Mesendoderm (in vitro differentiated cells): ENCODE measurements around the gene SIRPD.
A peak's percentile ranks its signal among the peaks of the same experiment; 100 is the strongest.
"Not testable (repeated sequence)": the region's sequence is repeated elsewhere in the genome, so short reads cannot be mapped to it uniquely, and the experiment has no call there.

ENCODE experiments used
- DNase-seq: peaks from one replicate; pipeline ENCODE4 v3.0.0; 2013
- H2AK5ac ChIP-seq: 2 replicates; pipeline ENCODE4 v1.6.1; 2013; ENCODE audit warnings: low read length, inconsistent platforms
- H2BK120ac ChIP-seq: 2 replicates; pipeline ENCODE4 v1.6.1; 2013; ENCODE audit warnings: low read depth, mild to moderate bottlenecking, low read length, moderate library complexity, mixed read lengths
- H2BK15ac ChIP-seq: replicated peaks from 2 replicates; pipeline ENCODE4 v1.6.1; 2013; ENCODE audit warnings: low read depth, mild to moderate bottlenecking, moderate library complexity
- H2BK5ac ChIP-seq: 2 replicates; pipeline ENCODE4 v1.6.1; 2013; ENCODE audit warnings: low read length, inconsistent platforms
- H3K18ac ChIP-seq: 2 replicates; pipeline ENCODE4 v1.6.1; 2013; ENCODE audit warnings: mild to moderate bottlenecking, low read length, mixed read lengths
- H3K23ac ChIP-seq: one replicate; pipeline ENCODE4 v1.6.1; 2013; ENCODE audit warnings: low read length
- H3K27ac ChIP-seq: 2 replicates; pipeline ENCODE4 v1.5.1; 2013; ENCODE audit warnings: low read depth, mild to moderate bottlenecking, inconsistent platforms, low read length, moderate library complexity
- H3K27me3 ChIP-seq: 2 replicates; pipeline ENCODE4 v1.6.1; 2013; ENCODE audit warnings: low read length, control low read depth, mild to moderate bottlenecking, inconsistent platforms; ENCODE audit not compliant: insufficient read depth, poor library complexity
- H3K36me3 ChIP-seq: 2 replicates; pipeline ENCODE4 v1.6.1; 2013; ENCODE audit warnings: low read length, inconsistent platforms; ENCODE audit not compliant: control insufficient read depth, insufficient read depth
- H3K4ac ChIP-seq: one replicate; pipeline ENCODE4 v1.6.1; 2013; ENCODE audit warnings: low read depth, mild to moderate bottlenecking, low read length, moderate library complexity
- H3K4me1 ChIP-seq: 2 replicates; pipeline ENCODE4 v1.6.1; 2013; ENCODE audit warnings: low read depth, low read length, inconsistent platforms; ENCODE audit not compliant: control insufficient read depth
- H3K4me2 ChIP-seq: 2 replicates; pipeline ENCODE4 v1.6.1; 2013; ENCODE audit warnings: low read length
- H3K4me3 ChIP-seq: 2 replicates; pipeline ENCODE4 v1.5.1; 2013; ENCODE audit warnings: mild to moderate bottlenecking, low read length
- H3K56ac ChIP-seq: one replicate; pipeline ENCODE4 v1.6.1; 2013; ENCODE audit warnings: low read length
- H3K79me1 ChIP-seq: 2 replicates; pipeline ENCODE4 v1.6.1; 2013; ENCODE audit warnings: low read length, inconsistent platforms
- H3K79me2 ChIP-seq: 2 replicates; pipeline ENCODE4 v1.6.1; 2013; ENCODE audit warnings: mild to moderate bottlenecking, low read length; ENCODE audit not compliant: control insufficient read depth, insufficient read depth
- H3K9ac ChIP-seq: 2 replicates; pipeline ENCODE4 v1.6.1; 2013; ENCODE audit warnings: low read length, inconsistent platforms
- H4K5ac ChIP-seq: one replicate; pipeline ENCODE4 v1.6.1; 2013; ENCODE audit warnings: low read length
- H4K8ac ChIP-seq: one replicate; pipeline ENCODE4 v1.6.1; 2013; ENCODE audit warnings: low read depth, mild to moderate bottlenecking, control low read depth, low read length, moderate library complexity
- WGBS: extraction: QIAGEN DNeasy Blood & Tissue Kit; methylation state at CpG from one replicate; pipeline ENCODE4 v1.1.7; 2013; ENCODE audit warnings: low lambda C conversion rate, missing lambda C conversion rate; ENCODE audit not compliant: insufficient coverage; ENCODE audit errors: extremely low coverage; 5-methylcytosine and 5-hydroxymethylcytosine counted together

Gene SIRPD

DNA sequence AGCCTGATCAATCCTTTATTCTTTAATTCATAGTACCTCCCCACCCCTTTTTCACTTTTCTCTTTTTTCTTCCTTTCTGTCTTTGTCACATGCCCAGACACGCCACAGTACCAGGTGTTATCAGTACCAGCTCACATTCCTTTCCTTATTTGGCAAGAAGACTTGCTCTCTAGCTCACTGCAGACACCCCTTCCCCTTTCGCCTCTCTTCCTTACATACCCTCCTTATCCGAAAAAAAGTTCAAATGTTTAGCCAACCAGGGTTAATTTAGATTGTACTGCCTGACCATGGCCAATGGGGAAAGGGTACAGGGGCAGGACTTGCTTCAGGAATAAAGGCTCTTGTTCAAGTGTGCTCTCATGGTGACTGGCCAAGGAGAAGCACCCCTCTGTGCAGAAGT lies 57.0 kb downstream of the SIRPD start:
- peak; percentile 89 for DNase-seq
- no peak overlapping the region for H4K8ac ChIP-seq
- no peak overlapping the region for H2BK120ac ChIP-seq

DNA sequence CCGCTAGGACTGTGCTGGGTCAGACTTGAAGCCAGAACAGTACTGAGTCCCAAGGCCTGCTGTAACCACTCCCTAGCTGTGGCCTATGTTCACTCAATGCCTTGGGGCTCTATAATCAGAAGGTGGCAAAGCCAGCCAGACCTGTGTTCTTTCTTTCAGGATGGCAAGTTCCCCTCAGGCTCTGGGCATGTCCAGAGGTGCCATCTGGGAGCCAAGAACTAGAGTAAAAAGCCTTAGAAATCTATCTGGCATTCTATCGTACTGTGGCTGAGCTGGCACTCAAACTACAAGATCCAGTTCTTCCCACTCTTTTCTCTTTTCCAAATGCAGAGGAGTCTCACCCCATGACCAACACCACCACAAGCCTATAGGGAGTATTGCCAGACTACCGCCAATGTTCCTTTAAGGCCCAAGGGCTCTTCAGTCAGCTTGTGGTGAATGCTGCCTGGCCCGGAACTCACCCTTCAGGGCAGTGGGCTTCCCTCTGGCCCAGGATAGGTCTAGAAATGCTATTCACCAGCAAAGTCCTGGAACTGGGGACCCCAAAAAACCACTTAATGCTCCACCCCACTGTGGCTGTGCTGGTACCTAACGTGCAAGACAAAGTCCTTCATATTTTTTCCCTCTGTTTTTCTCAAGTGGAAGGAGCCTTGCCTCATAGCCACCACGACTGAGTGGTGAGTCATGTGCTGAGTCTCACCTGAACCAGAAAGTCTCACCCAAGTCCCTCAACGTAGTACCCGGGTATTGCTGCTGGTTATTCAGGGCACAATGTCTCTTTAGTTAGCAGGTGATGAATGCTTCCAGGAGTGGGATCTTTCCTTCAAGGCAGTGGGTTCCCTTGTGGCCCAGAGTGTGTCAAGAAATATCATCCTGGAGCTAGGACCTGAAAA lies 57.7 kb downstream of the SIRPD start:
- no peaks in the 10 kb centered on the region for H3K4me1 ChIP-seq
- peak overlapping the region; percentile 3 for H3K56ac ChIP-seq
- H2BK120ac ChIP-seq, result peak overlapping the region; percentile 90
- H3K4me2 ChIP-seq, result no peak overlapping the region
- no peak overlapping the region for H2BK15ac ChIP-seq
- H3K4ac ChIP-seq, result peak overlapping the region; percentile 81
- H3K79me1 ChIP-seq, result no peaks in the 10 kb centered on the region
- no CpG with 5 or more reads among the region's 8 CpGs for WGBS
- no peak overlapping the region for H3K23ac ChIP-seq
- no peak overlapping the region for H3K9ac ChIP-seq
- no peak overlapping the region for H3K4me3 ChIP-seq
- no peak overlapping the region for H2BK5ac ChIP-seq
- no peak overlapping the region for H4K8ac ChIP-seq
- no peaks in the 10 kb centered on the region for H3K27me3 ChIP-seq
- H3K36me3 ChIP-seq, result no peaks in the 10 kb centered on the region
- no peaks in the 10 kb centered on the region for H3K79me2 ChIP-seq
- H4K5ac ChIP-seq, result no peak overlapping the region
- H3K27ac ChIP-seq, result no peak overlapping the region
- H2AK5ac ChIP-seq, result no peak overlapping the region
- DNase-seq, result peak; percentile 35
- peak overlapping the region; percentile 86 for H3K18ac ChIP-seq

More for the DNA sequence above, 57.0 kb downstream of the SIRPD start:
- H3K27ac ChIP-seq, result no peak overlapping the region
- no peak overlapping the region for H3K4me2 ChIP-seq
- no peaks in the 10 kb centered on the region for H3K79me1 ChIP-seq
- H3K79me2 ChIP-seq, result no peaks in the 10 kb centered on the region
- no peak overlapping the region for H2BK5ac ChIP-seq
- H3K56ac ChIP-seq, result no peak overlapping the region
- no peak overlapping the region for H3K4me3 ChIP-seq
- no peak overlapping the region for H3K4ac ChIP-seq
- H3K9ac ChIP-seq, result no peak overlapping the region
- no peak overlapping the region for H2BK15ac ChIP-seq
- H3K23ac ChIP-seq, result no peak overlapping the region
- no CpG with 5 or more reads among the region's 3 CpGs for WGBS
- H3K27me3 ChIP-seq, result no peaks in the 10 kb centered on the region
- no peak overlapping the region for H2AK5ac ChIP-seq
- H3K36me3 ChIP-seq, result no peaks in the 10 kb centered on the region
- no peak overlapping the region for H4K5ac ChIP-seq
- H3K18ac ChIP-seq, result no peak overlapping the region
- no peaks in the 10 kb centered on the region for H3K4me1 ChIP-seq

DNA sequence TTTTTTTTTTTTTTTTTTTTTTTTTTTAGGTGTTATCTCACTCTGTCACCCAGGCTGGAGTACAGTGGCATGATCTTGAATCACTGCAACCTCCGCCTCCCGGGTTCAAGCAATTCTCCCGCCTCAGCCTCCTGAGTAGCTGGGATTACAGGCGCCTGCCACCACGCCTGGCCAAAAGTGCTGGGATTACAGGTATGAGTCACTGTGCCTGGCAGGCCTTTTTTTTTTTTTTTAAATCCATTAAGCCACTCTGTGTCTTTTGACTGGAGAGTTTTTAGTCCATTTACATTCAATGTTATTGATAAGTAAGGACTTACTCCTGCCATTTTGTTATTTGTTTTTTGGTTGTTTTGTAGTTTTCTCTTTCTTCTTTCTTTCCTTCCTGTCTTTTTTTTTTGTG lies 60.1 kb downstream of the SIRPD start:
- not testable (repeated sequence) for H2AK5ac ChIP-seq, H3K23ac ChIP-seq, H2BK120ac ChIP-seq, H3K27ac ChIP-seq, H3K36me3 ChIP-seq, H3K4ac ChIP-seq, H3K4me1 ChIP-seq, H3K56ac ChIP-seq, H3K18ac ChIP-seq, H4K8ac ChIP-seq, H3K27me3 ChIP-seq, DNase-seq, H3K4me2 ChIP-seq, H3K4me3 ChIP-seq, H3K79me1 ChIP-seq, H4K5ac ChIP-seq, H2BK5ac ChIP-seq, H3K79me2 ChIP-seq, H3K9ac ChIP-seq, H2BK15ac ChIP-seq
- whole genome bisulfite sequencing, result no CpG with 5 or more reads among the region's 5 CpGs

DNA sequence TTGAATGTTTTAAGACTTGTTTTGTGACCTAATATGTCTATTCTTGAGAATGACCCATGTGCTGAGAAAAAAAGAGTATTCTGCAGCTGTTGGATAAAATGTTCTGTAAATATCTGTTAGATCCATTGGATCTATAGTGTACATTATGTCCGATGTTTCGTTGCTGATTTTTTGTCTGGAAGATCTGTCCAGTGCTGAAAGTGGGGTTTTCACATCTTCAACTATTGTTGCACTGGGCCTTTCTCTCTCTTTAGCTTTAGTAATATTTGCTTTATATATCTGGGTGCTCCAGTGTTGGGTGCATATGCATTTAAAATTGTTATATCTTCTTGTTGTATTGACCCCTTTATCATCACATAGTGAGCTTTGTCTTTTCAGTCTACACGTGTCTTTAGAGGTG lies 60.6 kb downstream of the SIRPD start:
- H2BK15ac ChIP-seq, result no peak overlapping the region
- H2AK5ac ChIP-seq, result no peak overlapping the region
- no peaks in the 10 kb centered on the region for H3K79me1 ChIP-seq
- no peak for DNase-seq
- no peak overlapping the region for H3K23ac ChIP-seq
- H3K4me1 ChIP-seq, result no peaks in the 10 kb centered on the region
- H3K27ac ChIP-seq, result no peak overlapping the region
- no peak overlapping the region for H2BK120ac ChIP-seq
- H3K27me3 ChIP-seq, result no peaks in the 10 kb centered on the region
- H3K36me3 ChIP-seq, result no peaks in the 10 kb centered on the region
- no peaks in the 10 kb centered on the region for H3K79me2 ChIP-seq
- H3K18ac ChIP-seq, result no peak overlapping the region
- no peak overlapping the region for H3K4ac ChIP-seq
- no peak overlapping the region for H4K8ac ChIP-seq
- H3K56ac ChIP-seq, result no peak overlapping the region
- H3K4me2 ChIP-seq, result no peak overlapping the region
- no peak overlapping the region for H3K4me3 ChIP-seq
- no peak overlapping the region for H2BK5ac ChIP-seq
- WGBS, result no CpG with 5 or more reads among the region's 3 CpGs
- H4K5ac ChIP-seq, result no peak overlapping the region
- no peak overlapping the region for H3K9ac ChIP-seq

DNA sequence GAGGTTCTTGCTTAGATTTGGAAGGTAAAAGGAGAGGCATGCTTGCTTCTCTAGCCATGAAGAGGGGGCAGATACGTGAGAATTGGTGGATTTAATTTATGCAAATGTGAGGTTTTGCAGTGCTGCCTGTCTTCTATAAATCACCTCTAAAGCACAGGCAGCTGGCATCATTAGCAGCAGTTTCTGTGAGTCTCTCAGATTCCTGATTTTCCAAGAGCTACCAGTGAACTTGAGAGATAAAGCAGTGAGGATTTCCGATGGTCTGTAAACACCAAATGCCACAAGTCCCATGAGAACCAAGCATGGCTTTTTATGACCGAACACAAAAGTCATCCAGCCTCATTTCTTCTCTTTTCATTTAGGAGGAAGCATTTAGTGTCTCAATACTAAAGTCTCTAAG lies 63.1 kb downstream of the SIRPD start:
- H3K23ac ChIP-seq, result no peak overlapping the region
- no peak overlapping the region for H3K4me2 ChIP-seq
- no peak overlapping the region for H2BK15ac ChIP-seq
- no peak overlapping the region for H3K4me3 ChIP-seq
- H4K8ac ChIP-seq, result no peak overlapping the region
- H2BK5ac ChIP-seq, result no peak overlapping the region
- H3K18ac ChIP-seq, result no peak overlapping the region
- H3K9ac ChIP-seq, result no peak overlapping the region
- no CpG with 5 or more reads among the region's 3 CpGs for WGBS
- no peaks in the 10 kb centered on the region for H3K79me2 ChIP-seq
- no peak overlapping the region for H3K27ac ChIP-seq
- DNase-seq, result no peak
- no peaks in the 10 kb centered on the region for H3K27me3 ChIP-seq
- no peak overlapping the region for H3K4ac ChIP-seq
- H3K36me3 ChIP-seq, result no peaks in the 10 kb centered on the region
- no peaks in the 10 kb centered on the region for H3K79me1 ChIP-seq
- no peak overlapping the region for H4K5ac ChIP-seq
- no peak overlapping the region for H3K56ac ChIP-seq
- no peak overlapping the region for H2AK5ac ChIP-seq
- H2BK120ac ChIP-seq, result no peak overlapping the region
- H3K4me1 ChIP-seq, result no peaks in the 10 kb centered on the region

DNA sequence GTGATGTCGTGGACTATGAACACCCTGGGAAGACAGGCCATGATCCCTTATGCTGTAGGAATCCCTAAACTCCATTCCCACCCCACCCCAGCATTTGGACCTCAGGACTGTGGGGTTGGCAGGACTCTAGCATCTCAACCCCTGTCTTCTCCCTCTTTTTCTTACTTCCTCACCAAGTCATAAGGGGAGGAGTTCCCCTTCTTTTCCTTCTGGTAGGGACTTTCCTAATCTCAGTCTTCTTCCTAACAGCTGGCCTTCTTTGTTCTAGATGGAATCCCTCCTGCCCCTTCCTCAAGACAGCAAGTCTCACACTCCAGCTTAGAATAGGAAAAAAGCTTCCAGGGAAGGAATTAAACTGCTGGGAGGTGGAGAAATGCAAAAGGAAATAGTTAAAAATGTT lies 64.0 kb downstream of the SIRPD start:
- Histone ChIP-seq H2AK5ac (no peak overlapping the region), H2BK120ac (no peak overlapping the region), H3K23ac (no peak overlapping the region)

More for the DNA sequence above, 64.0 kb downstream of the SIRPD start:
- Histone ChIP-seq H3K27me3 (no peaks in the 10 kb centered on the region), H4K5ac (no peak overlapping the region), H4K8ac (no peak overlapping the region), H3K79me1 (no peaks in the 10 kb centered on the region), H3K27ac (no peak overlapping the region), H3K56ac (no peak overlapping the region), H2BK15ac (no peak overlapping the region), H3K4ac (no peak overlapping the region), H3K9ac (no peak overlapping the region), H3K79me2 (no peaks in the 10 kb centered on the region), H3K4me1 (no peaks in the 10 kb centered on the region), H3K4me2 (no peak overlapping the region), H3K4me3 (no peak overlapping the region), H2BK5ac (no peak overlapping the region), H3K18ac (no peak overlapping the region), H3K36me3 (no peaks in the 10 kb centered on the region)
- DNase-seq, result no peak
- no CpG with 5 or more reads among the region's 1 CpG for WGBS
